ENCODE data around the gene MIA. TPM values are rescaled to one million over a fixed set of nuclear protein-coding genes. Genes with fewer than 3 reads are reported as not detected.

The MIA gene
- total and polyA plus RNA-seq, 4 donors = 0.42 to 0.44 TPM; not detected in 2

Other genes starting within 250 kb of the MIA start
- 10 to 100 TPM; 10.1 to 11.0 TPM for gene SHKBP1, start 198.6 kb upstream of the MIA start, total RNA-seq
- gene SHKBP1, start 198.6 kb upstream of the MIA start, polyA plus RNA-seq = 10 to 100 TPM; 19.8 to 22.9 TPM
- 10 to 100 TPM; 14.0 to 21.6 TPM for gene LTBP4, start 174.2 kb upstream of the MIA start, total RNA-seq
- gene LTBP4, start 174.2 kb upstream of the MIA start, polyA plus RNA-seq = 10 to 100 TPM in 1 of 2 donors, 1 to 10 TPM in 1; 9.6 to 28.7 TPM
- gene NUMBL, start 84.9 kb upstream of the MIA start, total RNA-seq = 1 to 10 TPM; 1.4 to 3.9 TPM
- gene NUMBL, start 84.9 kb upstream of the MIA start, polyA plus RNA-seq = 1 to 10 TPM; 1.1 to 4.6 TPM
- 10 to 100 TPM; 15.2 to 24.7 TPM for gene COQ8B, start 58.6 kb upstream of the MIA start, total RNA-seq
- 10 to 100 TPM in 1 of 2 donors, 1 to 10 TPM in 1; 6.4 to 30.6 TPM for gene COQ8B, start 58.6 kb upstream of the MIA start, polyA plus RNA-seq
- 10 to 100 TPM in 1 of 2 donors, 1 to 10 TPM in 1; 5.1 to 12.5 TPM for gene ITPKC, start 58.4 kb upstream of the MIA start, total RNA-seq
- 10 to 100 TPM in 1 of 2 donors, 1 to 10 TPM in 1; 4.2 to 10.2 TPM for gene ITPKC, start 58.4 kb upstream of the MIA start, polyA plus RNA-seq
- gene ACTMAP, start 25.0 kb upstream of the MIA start, total RNA-seq = 1 to 10 TPM in 1 of 2 donors, under 1 TPM in 1; 0.93 to 1.8 TPM
- gene ACTMAP, start 25.0 kb upstream of the MIA start, polyA plus RNA-seq = 1 to 10 TPM; 4.2 to 7.7 TPM
- gene SNRPA, start 24.3 kb upstream of the MIA start, total RNA-seq = 10 to 100 TPM; 11.8 to 27.1 TPM
- gene SNRPA, start 24.3 kb upstream of the MIA start, polyA plus RNA-seq = 10 to 100 TPM; 12.4 to 21.6 TPM
- 1 to 10 TPM; 5.5 to 9.0 TPM for gene RAB4B, start 2.7 kb downstream of the MIA start, total RNA-seq
- 10 to 100 TPM; 16.8 to 16.9 TPM for gene RAB4B, start 2.7 kb downstream of the MIA start, polyA plus RNA-seq
- 10 to 100 TPM; 34.8 to 56.3 TPM for gene EGLN2, start 23.7 kb downstream of the MIA start, total RNA-seq
- gene EGLN2, start 23.7 kb downstream of the MIA start, polyA plus RNA-seq = 10 to 100 TPM; 45.2 to 50.2 TPM
- gene CYP2A6, start 74.9 kb downstream of the MIA start, total RNA-seq = 10 to 100 TPM in 1 of 2 donors, under 1 TPM in 1; 0.09 to 56.1 TPM
- 1,000 to 10,000 TPM in 1 of 2 donors, 10 to 100 TPM in 1; 63.1 to 1,020 TPM for gene CYP2A6, start 74.9 kb downstream of the MIA start, polyA plus RNA-seq
- gene CYP2A7, start 106.7 kb downstream of the MIA start, total RNA-seq = 1 to 10 TPM in 1 of 2 donors, not detected in 1; 7.4 TPM
- gene CYP2A7, start 106.7 kb downstream of the MIA start, polyA plus RNA-seq = 10 to 100 TPM in 1 of 2 donors, 1 to 10 TPM in 1; 3.3 to 57.9 TPM
- gene CYP2B6, start 215.8 kb downstream of the MIA start, total RNA-seq = 10 to 100 TPM in 1 of 2 donors, not detected in 1; 13.0 TPM
- gene CYP2B6, start 215.8 kb downstream of the MIA start, polyA plus RNA-seq = 100 to 1,000 TPM in 1 of 2 donors, 10 to 100 TPM in 1; 16.6 to 751 TPM